HL-60 (cell line): ENCODE results near the gene BAHCC1. TPM values are rescaled to one million over a fixed set of nuclear protein-coding genes. Genes with fewer than 3 reads are reported as not detected.

Experiments
- microRNA-seq: library from miRNA; unstranded; fragments of <30 nt; microRNA quantifications from one replicate; pipeline ENCODE4, GENCODE V29; 2018

BAHCC1 gene

Small RNA genes lying within 50 kb of the gene (microRNA-seq; reads per million reads assigned to microRNA genes)
- gene MIR3186 (not detected), gene MIR4740 (not detected)
